Measurements from ENCODE around the gene BTNL2.

GRCh38 chr6:32391505-32391904, 15.5 kb downstream of the BTNL2 start:
- TF ChIP-seq CTCF (IDR thresholded peaks at IDR 0.05; ENCODE audit: low read depth, low read length) (no peak), EZH2phosphoT487 (IDR thresholded peaks at IDR 0.05; ENCODE audit: low read depth) (no peak)
